Measurements from ENCODE around the gene ARSB.
"Not testable (repeated sequence)": the region's sequence is repeated elsewhere in the genome, so short reads cannot be mapped to it uniquely, and the experiment has no call there.

ARSB gene

DNA sequence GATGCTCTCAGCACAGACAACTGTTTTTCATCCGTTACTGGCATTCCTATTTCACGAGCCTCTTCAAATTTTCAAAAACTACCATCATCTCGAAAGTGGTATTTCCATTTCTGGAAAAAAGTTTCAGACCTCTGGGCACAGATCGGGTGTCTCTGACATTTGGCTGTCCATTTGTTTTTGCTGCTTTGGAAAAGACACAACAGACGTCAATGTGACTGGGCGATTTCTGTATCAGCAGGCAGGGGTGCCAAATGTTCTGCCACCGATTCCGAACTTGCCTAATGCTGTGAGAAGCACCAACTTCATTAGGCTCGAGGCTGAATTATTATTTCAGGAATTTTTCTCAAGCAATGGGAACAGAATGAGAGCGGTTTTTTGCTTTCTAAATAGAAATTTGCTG is 105.6 kb downstream of the ARSB start:
- Histone ChIP-seq H2AFZ (ENCODE audit: low read length) (no peak overlapping the region), H3K4me3 (ENCODE audit: low read length) (no peak overlapping the region), H3K9me2 (replicated peaks; ENCODE audit: insufficient read depth, low read length) (no peaks in the 10 kb centered on the region), H3K27ac (ENCODE audit: low read length) (no peak overlapping the region), H4K20me1 (ENCODE audit: insufficient read depth, low read length) (no peaks in the 10 kb centered on the region), H3K4me2 (ENCODE audit: low read depth, low read length) (no peak overlapping the region), H3K9ac (ENCODE audit: low read length) (no peak overlapping the region), H3F3A (ENCODE audit: insufficient read depth, low read length) (no peaks in the 10 kb centered on the region), H3K4me1 (ENCODE audit: low read length) (no peaks in the 10 kb centered on the region), H3K9me3 (replicated peaks; ENCODE audit: insufficient read depth, low read length) (no peaks in the 10 kb centered on the region), H3K27me3 (replicated peaks; ENCODE audit: insufficient read depth, low read length) (no peaks in the 10 kb centered on the region), H3K79me2 (ENCODE audit: low read length) (no peaks in the 10 kb centered on the region), H3K36me3 (replicated peaks; ENCODE audit: insufficient read depth, low read length) (no peaks in the 10 kb centered on the region)
- DNase-seq, result no peak
- no peak for TF ChIP-seq EZH2 (optimal IDR thresholded peaks at IDR 0.05; ENCODE audit: low read depth, low read length)
- no peak for TF ChIP-seq CTCF (IDR thresholded peaks at IDR 0.05; ENCODE audit: low read length)
- TF ChIP-seq EZH2phosphoT487 (IDR thresholded peaks at IDR 0.05; ENCODE audit: low read length), result no peak

DNA sequence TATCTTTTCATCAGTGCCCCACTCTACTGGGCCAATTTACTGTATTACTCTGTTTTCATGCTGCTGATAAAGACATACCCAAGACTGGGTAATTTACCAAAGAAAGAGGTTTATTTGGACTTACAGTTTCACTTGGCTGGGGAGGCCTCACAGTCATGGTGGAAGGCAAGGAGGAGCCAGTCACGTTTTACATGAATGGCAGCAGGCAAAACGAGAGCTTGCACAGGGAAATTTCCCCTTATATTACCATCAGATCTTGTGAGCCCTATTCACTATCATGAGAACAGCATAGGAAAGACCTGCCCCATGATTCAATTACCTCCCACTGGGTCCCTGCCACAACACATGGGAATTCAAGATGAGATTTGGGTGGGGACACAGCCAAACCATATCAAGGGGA is 119.0 kb downstream of the ARSB start:
- not testable (repeated sequence) for H3F3A ChIP-seq (ENCODE audit: insufficient read depth, low read length); H3K79me2 ChIP-seq (ENCODE audit: low read length); H3K4me1 ChIP-seq (ENCODE audit: low read length); H3K4me2 ChIP-seq (ENCODE audit: low read depth, low read length); H3K27me3 ChIP-seq (replicated peaks; ENCODE audit: insufficient read depth, low read length); H3K4me3 ChIP-seq (ENCODE audit: low read length); H3K9me2 ChIP-seq (replicated peaks; ENCODE audit: insufficient read depth, low read length); H2AFZ ChIP-seq (ENCODE audit: low read length); H3K27ac ChIP-seq (ENCODE audit: low read length); DNase-seq; H3K36me3 ChIP-seq (replicated peaks; ENCODE audit: insufficient read depth, low read length); H3K9me3 ChIP-seq (replicated peaks; ENCODE audit: insufficient read depth, low read length); H3K9ac ChIP-seq (ENCODE audit: low read length); H4K20me1 ChIP-seq (ENCODE audit: insufficient read depth, low read length)

- no peaks in the 10 kb centered on the region for H3F3A ChIP-seq (ENCODE audit: insufficient read depth, low read length)
- H3K27ac ChIP-seq (ENCODE audit: low read length), result no peak overlapping the region
- no peak for DNase-seq
- no peak overlapping the region for H3K4me3 ChIP-seq (ENCODE audit: low read length)
- no peaks in the 10 kb centered on the region for H4K20me1 ChIP-seq (ENCODE audit: insufficient read depth, low read length)
- no peak overlapping the region for H2AFZ ChIP-seq (ENCODE audit: low read length)
- no peaks in the 10 kb centered on the region for H3K79me2 ChIP-seq (ENCODE audit: low read length)
- TF ChIP-seq EZH2phosphoT487 (IDR thresholded peaks at IDR 0.05; ENCODE audit: low read length), result no peak
- no peak for TF ChIP-seq CTCF (IDR thresholded peaks at IDR 0.05; ENCODE audit: low read length)
- no peak for TF ChIP-seq EZH2 (optimal IDR thresholded peaks at IDR 0.05; ENCODE audit: low read depth, low read length)
- H3K27me3 ChIP-seq (replicated peaks; ENCODE audit: insufficient read depth, low read length), result no peaks in the 10 kb centered on the region
- H3K36me3 ChIP-seq (replicated peaks; ENCODE audit: insufficient read depth, low read length), result no peaks in the 10 kb centered on the region
- no peaks in the 10 kb centered on the region for H3K9me3 ChIP-seq (replicated peaks; ENCODE audit: insufficient read depth, low read length)
- H3K4me1 ChIP-seq (ENCODE audit: low read length), result 0 out of 2 replicates have a peak, but pooled peaks cover 6% of the 10 kb centered on the region
- no peak overlapping the region for H3K9ac ChIP-seq (ENCODE audit: low read length)
- H3K4me2 ChIP-seq (ENCODE audit: low read depth, low read length), result no peak overlapping the region
- no peaks in the 10 kb centered on the region for H3K9me2 ChIP-seq (replicated peaks; ENCODE audit: insufficient read depth, low read length)
Measured at GRCh38 chr5:78858364-78858763, 126.7 kb downstream of the ARSB start.

GRCh38 chr5:78855026-78855425 is 130.1 kb downstream of the ARSB start:
- no peaks in the 10 kb centered on the region for H3F3A ChIP-seq (ENCODE audit: insufficient read depth, low read length)
- DNase-seq, result no peak
- no peak overlapping the region for H3K4me2 ChIP-seq (ENCODE audit: low read depth, low read length)
- no peak overlapping the region for H3K9ac ChIP-seq (ENCODE audit: low read length)
- H4K20me1 ChIP-seq (ENCODE audit: insufficient read depth, low read length), result no peaks in the 10 kb centered on the region
- no peak for TF ChIP-seq CTCF (IDR thresholded peaks at IDR 0.05; ENCODE audit: low read length)
- no peak for TF ChIP-seq EZH2phosphoT487 (IDR thresholded peaks at IDR 0.05; ENCODE audit: low read length)
- H3K4me3 ChIP-seq (ENCODE audit: low read length), result no peak overlapping the region
- H3K36me3 ChIP-seq (replicated peaks; ENCODE audit: insufficient read depth, low read length), result no peaks in the 10 kb centered on the region
- H3K9me3 ChIP-seq (replicated peaks; ENCODE audit: insufficient read depth, low read length), result no peaks in the 10 kb centered on the region
- H3K27me3 ChIP-seq (replicated peaks; ENCODE audit: insufficient read depth, low read length), result no peaks in the 10 kb centered on the region
- no peaks in the 10 kb centered on the region for H3K79me2 ChIP-seq (ENCODE audit: low read length)
- H2AFZ ChIP-seq (ENCODE audit: low read length), result no peak overlapping the region
- H3K27ac ChIP-seq (ENCODE audit: low read length), result no peak overlapping the region
- H3K9me2 ChIP-seq (replicated peaks; ENCODE audit: insufficient read depth, low read length), result no peaks in the 10 kb centered on the region
- 0 out of 2 replicates have a peak, but pooled peaks cover 6% of the 10 kb centered on the region for H3K4me1 ChIP-seq (ENCODE audit: low read length)

DNA sequence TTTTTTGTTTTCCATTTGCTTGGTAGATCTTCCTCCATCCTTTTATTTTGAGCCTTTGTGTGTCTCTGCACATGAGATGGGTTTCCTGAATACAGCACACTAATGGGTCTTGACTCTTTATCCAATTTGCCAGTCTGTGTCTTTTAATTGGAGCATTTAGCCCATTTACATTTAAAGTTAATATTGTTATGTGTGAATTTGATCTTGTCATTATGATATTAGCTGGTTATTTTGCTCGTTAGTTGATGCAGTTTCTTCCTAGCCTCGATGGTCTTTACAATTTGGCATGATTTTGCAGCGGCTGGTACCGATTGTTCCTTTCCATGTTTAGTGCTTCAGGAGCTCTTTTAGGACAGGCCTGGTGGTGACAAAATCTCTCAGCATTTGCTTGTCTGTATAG is 133.2 kb downstream of the ARSB start:
- H2AFZ ChIP-seq (ENCODE audit: low read length); H3K36me3 ChIP-seq (replicated peaks; ENCODE audit: insufficient read depth, low read length); H3F3A ChIP-seq (ENCODE audit: insufficient read depth, low read length); H3K9me3 ChIP-seq (replicated peaks; ENCODE audit: insufficient read depth, low read length); H3K4me1 ChIP-seq (ENCODE audit: low read length); H3K4me3 ChIP-seq (ENCODE audit: low read length); H3K27me3 ChIP-seq (replicated peaks; ENCODE audit: insufficient read depth, low read length); H3K9ac ChIP-seq (ENCODE audit: low read length); H3K27ac ChIP-seq (ENCODE audit: low read length); DNase-seq; H3K4me2 ChIP-seq (ENCODE audit: low read depth, low read length); H3K9me2 ChIP-seq (replicated peaks; ENCODE audit: insufficient read depth, low read length); H3K79me2 ChIP-seq (ENCODE audit: low read length); H4K20me1 ChIP-seq (ENCODE audit: insufficient read depth, low read length): not testable (repeated sequence)
